ENCODE measurements around the gene MAP3K20.
A peak's percentile ranks its signal among the peaks of the same experiment; 100 is the strongest.
"Not testable (repeated sequence)": the region's sequence is repeated elsewhere in the genome, so short reads cannot be mapped to it uniquely, and the experiment has no call there.

MAP3K20 gene

GRCh38 chr2:173087793-173088496, 12.3 kb downstream of the MAP3K20 start:
- Mint-ChIP-seq H3K4me3 (no peak overlapping the region), H3K27ac (peak overlapping the region; percentile 45), H3K36me3 (ENCODE audit: low read depth) (peaks cover 21% of the 10 kb centered on the region), H3K4me1 (peaks cover 23% of the 10 kb centered on the region), H3K27me3 (ENCODE audit: low read depth, poor library complexity) (peaks cover 2% of the 10 kb centered on the region), H3K9me3 (no peaks in the 10 kb centered on the region)
- no peak for DNase-seq
- TF ChIP-seq CTCF (IDR thresholded peaks at IDR 0.05): no peak

- peaks cover 35% of the 10 kb centered on the region for H3K36me3 Mint-ChIP-seq (ENCODE audit: low read depth)
- no peak for TF ChIP-seq CTCF (IDR thresholded peaks at IDR 0.05)
- peaks cover 23% of the 10 kb centered on the region for H3K4me1 Mint-ChIP-seq
- no peaks in the 10 kb centered on the region for H3K27me3 Mint-ChIP-seq (ENCODE audit: low read depth, poor library complexity)
- DNase-seq: no peak
- H3K9me3 Mint-ChIP-seq: no peaks in the 10 kb centered on the region
- no peak overlapping the region for H3K4me3 Mint-ChIP-seq
- peak overlapping the region; percentile 70 for H3K27ac Mint-ChIP-seq
Measured at GRCh38 chr2:173090276-173090877, 14.7 kb downstream of the MAP3K20 start.

GRCh38 chr2:173090973-173091660, 15.5 kb downstream of the MAP3K20 start:
- Mint-ChIP-seq H3K4me3 (no peak overlapping the region), H3K27me3 (ENCODE audit: low read depth, poor library complexity) (no peaks in the 10 kb centered on the region), H3K9me3 (no peaks in the 10 kb centered on the region), H3K36me3 (ENCODE audit: low read depth) (peaks cover 41% of the 10 kb centered on the region), H3K27ac (peak overlapping the region; percentile 70), H3K4me1 (peaks cover 23% of the 10 kb centered on the region)
- TF ChIP-seq CTCF (IDR thresholded peaks at IDR 0.05): no peak
- no peak for DNase-seq

- no peak for TF ChIP-seq CTCF (IDR thresholded peaks at IDR 0.05)
- Mint-ChIP-seq H3K27ac (no peak overlapping the region), H3K27me3 (ENCODE audit: low read depth, poor library complexity) (no peaks in the 10 kb centered on the region), H3K9me3 (no peaks in the 10 kb centered on the region), H3K4me3 (no peak overlapping the region), H3K4me1 (peaks cover 18% of the 10 kb centered on the region), H3K36me3 (ENCODE audit: low read depth) (peaks cover 47% of the 10 kb centered on the region)
- DNase-seq: no peak
Measured at GRCh38 chr2:173091910-173092309, 16.3 kb downstream of the MAP3K20 start.

GRCh38 chr2:173092844-173093402, 17.3 kb downstream of the MAP3K20 start:
- no peaks in the 10 kb centered on the region for H3K9me3 Mint-ChIP-seq
- H3K27ac Mint-ChIP-seq: no peak overlapping the region
- H3K4me3 Mint-ChIP-seq: no peak overlapping the region
- H3K4me1 Mint-ChIP-seq: peaks cover 13% of the 10 kb centered on the region
- TF ChIP-seq CTCF (IDR thresholded peaks at IDR 0.05): no peak
- no peaks in the 10 kb centered on the region for H3K27me3 Mint-ChIP-seq (ENCODE audit: low read depth, poor library complexity)
- peaks cover 45% of the 10 kb centered on the region for H3K36me3 Mint-ChIP-seq (ENCODE audit: low read depth)
- no peak for DNase-seq

- H3K4me1 Mint-ChIP-seq: peaks cover 13% of the 10 kb centered on the region
- not testable (repeated sequence) for DNase-seq; H3K4me3 Mint-ChIP-seq; H3K27ac Mint-ChIP-seq; H3K9me3 Mint-ChIP-seq; H3K27me3 Mint-ChIP-seq (ENCODE audit: low read depth, poor library complexity)
- peaks cover 42% of the 10 kb centered on the region for H3K36me3 Mint-ChIP-seq (ENCODE audit: low read depth)
Measured at GRCh38 chr2:173093617-173094016, 18.0 kb downstream of the MAP3K20 start.
